Adipocyte (in vitro differentiated cells): ENCODE results near the gene PATJ.

Experiments used
- DNase-seq: peaks from one replicate; pipeline ENCODE4 v3.0.0-alpha.2; 2015; ENCODE audit warnings: low read depth
- H3K27me3 ChIP-seq: replicated peaks from 2 replicates; pipeline ENCODE4 v1.7.0; 2013; ENCODE audit warnings: mild to moderate bottlenecking, low read length, moderate library complexity; ENCODE audit not compliant: control insufficient read depth, insufficient read depth
- H3K36me3 ChIP-seq: 2 replicates; pipeline ENCODE4 v1.7.0; 2013; ENCODE audit warnings: low read length, mild to moderate bottlenecking, moderate library complexity; ENCODE audit not compliant: control insufficient read depth, insufficient read depth, severe bottlenecking
- H3K4me1 ChIP-seq: 2 replicates; pipeline ENCODE4 v1.7.0; 2013; ENCODE audit warnings: mild to moderate bottlenecking, low read length, moderate library complexity; ENCODE audit not compliant: control insufficient read depth, insufficient read depth
- H3K4me3 ChIP-seq: 2 replicates; pipeline ENCODE4 v1.7.0; 2013; ENCODE audit warnings: mild to moderate bottlenecking, low read length, moderate library complexity
- H3K9ac ChIP-seq: 2 replicates; pipeline ENCODE4 v1.7.0; 2013; ENCODE audit warnings: mild to moderate bottlenecking, low read length, moderate library complexity
- H3K9me3 ChIP-seq: 2 replicates; pipeline ENCODE4 v1.7.0; 2013; ENCODE audit warnings: mild to moderate bottlenecking, low read length, moderate library complexity; ENCODE audit not compliant: control insufficient read depth

Gene PATJ

DNA sequence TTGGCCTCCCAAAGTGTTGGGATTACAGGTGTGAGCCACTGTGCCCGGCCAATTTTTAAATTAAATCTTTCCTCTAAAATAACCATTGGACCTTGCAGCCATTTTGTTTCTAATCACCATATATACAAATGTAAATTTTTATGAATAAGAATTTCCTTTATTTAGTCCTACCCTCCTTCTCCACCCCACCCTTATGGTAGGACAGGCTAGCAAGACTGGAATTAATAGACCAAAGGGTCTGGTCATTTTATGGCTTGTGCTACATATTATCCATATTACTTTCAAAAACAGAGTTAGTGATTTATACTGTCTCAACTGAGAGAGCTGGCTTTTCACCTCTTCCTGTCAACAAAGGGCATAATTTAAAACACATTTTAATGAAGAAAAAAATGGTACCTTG lies 478.9 kb downstream of the PATJ start:
- DNase-seq, result no peak
- Histone ChIP-seq H3K4me1 (no peaks in the 10 kb centered on the region), H3K4me3 (no peak overlapping the region), H3K27me3 (no peaks in the 10 kb centered on the region), H3K9me3 (no peaks in the 10 kb centered on the region), H3K9ac (no peak overlapping the region), H3K36me3 (no peaks in the 10 kb centered on the region)

DNA sequence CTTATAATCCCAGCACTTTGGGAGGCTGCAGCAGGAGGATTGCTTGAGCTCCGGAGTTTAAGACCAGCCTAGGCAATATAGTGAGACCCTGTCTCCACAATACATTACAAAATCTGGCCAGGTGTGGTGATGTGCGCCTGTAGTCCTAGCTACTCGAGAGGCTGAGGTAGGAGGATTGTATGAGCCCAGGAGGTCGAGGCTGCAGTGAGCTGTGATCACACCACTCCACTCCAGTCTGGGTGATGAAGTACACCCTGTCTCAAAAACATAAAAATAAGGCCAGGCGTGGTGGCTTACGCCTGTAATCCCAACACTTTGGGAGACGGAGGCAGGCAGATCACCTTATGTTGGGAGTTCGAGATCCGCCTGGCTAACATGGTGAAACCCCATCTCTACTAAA lies 480.0 kb downstream of the PATJ start:
- Histone ChIP-seq H3K36me3 (no peaks in the 10 kb centered on the region), H3K9ac (no peak overlapping the region), H3K9me3 (no peaks in the 10 kb centered on the region), H3K4me3 (no peak overlapping the region), H3K27me3 (no peaks in the 10 kb centered on the region), H3K4me1 (no peaks in the 10 kb centered on the region)
- DNase-seq, result no peak

DNA sequence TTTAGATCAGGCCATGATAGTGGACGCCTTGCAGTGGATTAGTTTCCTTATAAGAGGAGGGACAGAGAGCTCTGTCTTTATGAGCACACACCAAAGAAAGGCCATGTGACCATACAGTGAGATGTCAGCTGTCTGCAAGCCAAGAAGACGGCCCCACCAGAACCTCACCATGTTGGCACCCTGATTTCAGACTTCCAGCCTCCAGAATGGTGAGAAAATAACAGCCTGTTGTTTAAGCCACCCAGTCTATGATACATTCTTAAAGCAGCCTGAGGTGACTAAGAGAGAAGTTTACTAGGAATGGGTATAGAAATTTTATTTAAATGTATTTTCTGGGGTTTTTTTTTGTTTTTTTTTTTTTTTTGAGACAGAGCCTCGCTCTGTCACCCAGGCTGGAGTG lies 481.9 kb downstream of the PATJ start:
- Histone ChIP-seq H3K9ac (no peak overlapping the region), H3K9me3 (no peaks in the 10 kb centered on the region), H3K4me1 (no peaks in the 10 kb centered on the region), H3K4me3 (no peak overlapping the region), H3K36me3 (no peaks in the 10 kb centered on the region), H3K27me3 (no peaks in the 10 kb centered on the region)
- DNase-seq, result no peak

DNA sequence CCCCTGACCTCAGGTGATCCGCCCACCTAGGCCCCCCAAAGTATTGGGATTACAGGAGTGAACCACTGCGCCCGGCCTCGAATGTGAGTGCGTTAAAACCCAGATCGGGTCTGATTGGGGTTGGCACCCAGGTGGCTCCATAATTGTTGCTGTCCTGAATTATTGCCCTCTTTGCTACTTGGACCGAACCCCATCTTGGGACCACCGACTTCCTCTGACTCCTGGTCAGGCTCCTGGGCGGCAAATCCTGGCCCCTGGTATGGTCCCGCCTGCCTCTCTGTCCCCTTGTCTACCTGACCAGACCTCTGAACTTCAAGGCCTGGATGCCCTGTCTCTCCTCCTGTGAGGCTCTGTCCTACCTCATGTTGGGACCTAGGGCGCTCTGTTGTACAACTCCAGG lies 485.2 kb downstream of the PATJ start:
- Histone ChIP-seq H3K4me1 (peaks cover 5% of the 10 kb centered on the region), H3K9ac (no peak overlapping the region), H3K36me3 (no peaks in the 10 kb centered on the region), H3K4me3 (no peak overlapping the region), H3K27me3 (no peaks in the 10 kb centered on the region), H3K9me3 (no peaks in the 10 kb centered on the region)
- no peak for DNase-seq
